GM19351 (cell line): ENCODE results near the gene GLT1D1.
"Not testable (repeated sequence)": the region's sequence is repeated elsewhere in the genome, so short reads cannot be mapped to it uniquely, and the experiment has no call there.

Experiments used
- ATAC-seq: cut with Tn5 transposase; IDR thresholded peaks from one replicate; pipeline ENCODE4 v1.9.1; 2021; ENCODE audit warnings: mild to moderate bottlenecking, moderate library complexity; ENCODE audit not compliant: unreplicated experiment

Gene GLT1D1

DNA sequence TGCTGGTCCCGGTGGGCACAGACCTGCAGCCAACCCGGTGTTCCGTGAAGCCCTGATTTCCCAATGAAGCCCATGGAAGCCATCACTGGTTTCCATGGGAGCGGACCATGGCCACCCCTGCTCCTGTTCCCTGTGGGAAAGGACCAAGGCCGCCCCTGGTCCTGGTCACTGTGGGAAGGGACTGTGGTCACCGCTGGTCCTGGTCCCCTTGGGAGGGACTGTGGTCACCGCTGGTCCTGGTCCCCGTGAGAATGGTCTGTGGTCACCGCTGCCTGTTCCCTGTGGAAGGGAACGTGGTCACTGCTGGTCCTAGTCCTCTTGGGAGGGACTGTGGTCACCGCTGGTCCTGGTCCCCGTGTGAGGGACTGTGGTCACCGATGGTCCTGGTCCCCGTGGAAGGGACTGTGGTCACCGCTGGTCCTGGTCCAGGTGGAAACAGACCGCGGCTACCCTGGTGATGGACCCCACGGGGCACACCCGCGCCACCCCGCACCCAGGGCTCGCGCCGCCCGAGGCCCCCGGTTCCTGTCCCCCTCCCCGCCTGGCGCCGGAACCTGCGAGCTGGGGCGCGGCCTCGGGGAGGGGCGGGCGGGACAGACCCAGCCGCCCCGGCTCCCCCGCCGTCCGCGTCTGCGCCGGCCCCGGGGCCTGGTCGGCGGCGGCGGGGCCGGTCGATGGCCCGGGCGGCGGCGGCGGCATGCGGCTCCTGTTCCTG is at the start of gene GLT1D1:
TSS of gene GLT1D1 (plus strand) at position 594 of the 715 bp plus-strand sequence. CDS start at position 698, 104 bp downstream.
- ATAC-seq, result peak; percentile 32

DNA sequence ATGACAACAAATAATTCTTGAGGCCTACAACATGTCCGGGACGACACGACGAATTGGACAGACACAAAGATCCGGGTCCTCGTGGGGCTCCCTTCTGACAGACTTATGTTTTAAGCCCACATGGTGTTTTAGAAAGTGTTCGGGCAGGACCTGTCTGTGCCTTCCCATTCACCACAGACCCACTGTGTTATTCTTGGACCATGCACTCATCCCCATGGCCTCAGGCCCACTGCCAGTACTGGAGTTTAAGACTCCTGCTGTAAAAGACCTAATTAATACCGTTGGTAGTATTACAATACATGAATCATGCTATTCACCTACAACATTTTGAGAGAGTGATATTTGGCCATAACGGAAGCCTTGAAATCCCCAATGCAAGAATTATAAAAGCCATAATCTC is 49.5 kb upstream of the GLT1D1 start:
- no peak for ATAC-seq

DNA sequence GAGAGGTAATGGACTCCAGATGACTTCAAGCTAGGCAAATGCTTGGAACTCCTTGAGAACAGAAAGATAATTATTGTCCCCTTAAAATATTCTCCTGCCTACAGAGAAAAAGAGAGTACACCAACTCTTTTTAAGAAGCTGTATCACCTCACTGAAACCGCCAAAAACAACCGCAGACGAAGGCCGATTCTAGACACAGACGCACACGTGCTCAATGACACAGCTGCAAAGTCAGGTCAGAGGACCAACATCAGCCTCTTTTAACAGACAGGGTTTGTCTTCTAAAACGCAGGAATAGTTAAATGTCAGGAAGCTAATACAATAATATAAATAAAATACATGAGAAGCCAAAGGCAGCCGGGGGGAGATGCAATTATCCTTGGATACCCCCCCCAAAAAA is 48.5 kb upstream of the GLT1D1 start:
- ATAC-seq, result no peak

DNA sequence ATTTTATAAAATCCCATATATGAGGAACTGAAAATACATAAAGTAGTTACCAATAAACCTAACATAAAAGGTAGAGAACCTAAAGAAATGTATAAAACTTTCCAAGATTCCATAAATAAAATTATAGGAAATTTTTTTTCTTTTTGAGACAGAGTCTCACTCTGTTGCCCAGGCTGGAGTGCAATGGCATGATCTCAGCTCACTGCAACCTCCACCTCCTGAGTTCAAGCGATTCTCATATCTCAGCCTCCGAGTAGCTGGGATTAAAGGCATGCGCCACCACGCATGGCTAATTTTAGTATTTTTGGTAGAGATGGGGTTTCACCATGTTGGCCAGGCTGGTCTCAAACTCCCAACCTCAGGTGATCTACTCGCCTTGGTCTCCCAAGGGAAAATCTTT is 47.9 kb upstream of the GLT1D1 start:
- not testable (repeated sequence) for ATAC-seq

DNA sequence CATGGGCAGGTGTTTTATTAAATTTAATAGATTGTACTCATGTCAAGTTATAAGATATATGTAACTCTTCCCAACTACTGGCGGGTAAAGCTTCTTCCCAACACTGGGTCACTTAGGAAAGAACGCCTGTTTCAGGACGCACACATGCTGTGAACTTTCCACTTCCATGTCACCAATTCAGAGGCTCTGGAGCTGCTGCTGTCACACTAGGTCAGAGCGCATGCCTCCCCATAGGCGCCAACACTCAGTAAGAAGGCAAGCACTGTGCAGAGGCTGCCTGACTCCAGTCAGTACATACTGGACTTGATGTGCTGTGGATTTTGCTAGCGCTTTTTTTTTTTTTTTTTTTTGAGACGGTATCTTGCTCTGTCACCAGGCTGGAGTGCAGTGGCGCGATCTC is 46.7 kb upstream of the GLT1D1 start:
- ATAC-seq, result no peak

DNA sequence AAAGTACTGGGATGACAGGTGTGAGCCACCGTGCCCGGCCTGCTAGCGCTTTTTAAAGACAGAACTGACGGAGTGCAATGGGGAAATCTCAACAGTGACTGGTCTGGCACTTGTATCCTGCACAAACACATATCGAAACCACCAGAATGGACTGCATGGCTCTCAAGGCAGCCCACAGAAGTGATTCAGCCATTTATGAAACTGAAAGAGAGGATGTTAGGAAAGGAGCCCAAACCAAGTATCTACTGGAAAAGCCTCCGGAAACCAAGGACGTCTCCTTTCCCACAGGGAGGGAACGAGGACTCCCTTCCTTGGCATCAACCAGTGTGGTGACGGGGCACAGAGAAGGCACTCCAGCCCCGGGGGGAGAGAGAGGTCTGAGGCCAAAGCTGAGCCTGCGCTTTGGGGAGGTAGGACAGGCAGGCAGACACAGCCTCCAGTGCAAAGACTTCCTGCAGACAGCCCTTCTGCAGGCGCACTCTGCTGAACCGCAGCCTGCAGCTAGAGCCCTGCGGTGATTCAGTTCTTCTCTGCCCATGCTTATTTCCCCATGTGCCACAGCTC is 46.0 kb upstream of the GLT1D1 start:
- ATAC-seq, result no peak

DNA sequence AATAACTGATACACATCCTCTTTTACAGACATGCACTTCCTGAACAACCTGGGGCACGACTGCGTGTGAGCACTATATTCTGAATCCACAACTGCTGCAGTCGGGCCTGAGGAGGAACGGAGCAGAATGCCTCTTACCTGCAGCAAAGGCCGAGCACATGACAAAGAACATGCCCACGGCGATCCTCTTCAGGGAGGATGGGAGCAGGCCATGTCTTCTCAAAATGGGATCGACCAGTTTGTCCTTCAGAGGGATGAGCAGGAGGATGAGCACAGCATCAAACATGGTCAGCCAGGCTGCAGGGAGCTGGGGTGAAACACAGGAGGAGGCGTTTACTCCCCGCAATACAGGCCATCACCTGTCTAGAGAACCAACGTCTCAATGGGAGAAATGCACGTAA is 44.6 kb upstream of the GLT1D1 start:
- no peak for ATAC-seq

DNA sequence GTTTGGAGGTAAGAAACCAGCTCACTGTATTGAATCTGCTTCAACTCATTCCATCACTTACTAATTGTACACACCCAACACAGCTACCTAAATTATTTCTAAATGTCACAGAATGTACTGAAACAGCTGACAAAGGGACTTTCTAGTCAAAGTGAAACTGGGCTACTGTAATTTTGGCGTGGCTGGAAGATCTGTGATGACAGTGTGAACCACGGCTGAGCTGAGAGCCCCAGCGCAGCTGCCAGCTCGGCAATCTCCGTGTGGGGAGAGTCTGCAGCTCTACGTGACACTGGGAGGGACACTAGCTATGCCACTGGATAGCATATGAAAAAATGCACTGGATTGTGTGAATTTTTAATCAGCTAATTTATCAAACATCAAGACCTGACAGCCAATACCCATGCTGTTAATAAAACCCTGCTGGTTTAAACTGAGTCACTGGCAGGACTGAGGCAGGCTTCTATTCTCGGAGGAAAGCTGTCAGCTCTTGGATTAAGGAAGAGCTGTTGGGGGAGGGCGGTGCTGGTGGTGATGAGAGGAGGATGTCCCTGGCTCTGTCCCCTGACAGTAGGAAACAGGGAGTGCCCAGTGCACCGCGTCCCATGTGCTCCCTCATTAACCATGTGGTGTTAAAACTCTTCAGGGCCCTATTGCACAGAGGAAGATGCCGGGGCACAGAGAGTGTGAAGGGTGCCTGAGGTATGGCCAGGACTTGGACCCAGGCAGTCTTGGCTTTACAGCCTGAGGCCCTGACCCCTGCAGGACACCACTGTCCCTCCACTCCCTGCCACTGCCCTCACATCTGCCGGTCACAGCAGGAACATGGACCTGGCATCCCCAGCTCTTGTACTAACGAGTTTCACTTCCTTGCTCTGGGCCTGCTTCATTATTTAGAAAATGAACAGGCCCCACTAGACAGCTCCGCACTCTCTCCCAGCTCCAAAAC is 42.8 kb upstream of the GLT1D1 start:
- peak; percentile 84 for ATAC-seq

DNA sequence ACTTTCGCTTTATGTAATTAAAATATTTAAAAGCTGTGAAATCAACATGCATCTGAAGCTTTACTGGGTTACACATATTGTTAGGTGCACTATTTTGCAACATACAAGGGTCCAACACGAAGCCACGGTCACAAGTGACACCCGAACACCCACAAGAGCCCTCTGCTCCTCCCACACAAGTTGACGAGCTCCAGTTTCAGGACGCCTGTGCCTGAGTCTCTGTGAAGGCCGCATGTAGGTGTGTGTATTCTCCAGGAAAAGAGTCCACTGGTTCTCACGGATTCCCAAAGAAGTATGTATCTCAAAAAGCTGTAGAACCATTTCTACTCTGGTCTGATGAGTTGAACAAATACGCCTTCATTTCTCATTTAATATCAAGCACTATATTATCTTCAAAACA is 41.5 kb upstream of the GLT1D1 start:
- ATAC-seq, result no peak

DNA sequence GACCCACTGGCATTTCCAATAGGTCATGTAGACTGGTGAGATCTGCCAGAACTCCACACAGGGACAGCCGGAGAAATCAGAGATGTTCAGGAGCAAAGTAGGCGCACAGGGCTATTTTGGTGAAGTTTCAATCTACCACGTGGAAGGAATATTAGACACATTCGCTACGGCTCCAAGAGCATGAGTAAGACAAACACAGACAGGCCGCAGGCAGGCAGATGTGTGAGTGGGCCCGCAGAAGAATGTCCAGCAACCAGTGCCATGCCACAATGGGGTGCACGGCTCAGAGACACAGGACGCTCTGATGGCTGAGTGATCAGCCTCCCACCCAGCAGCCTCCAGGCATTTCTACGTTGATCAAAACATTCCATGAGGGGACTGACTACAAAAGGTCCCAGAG is 39.9 kb upstream of the GLT1D1 start:
- ATAC-seq, result no peak

DNA sequence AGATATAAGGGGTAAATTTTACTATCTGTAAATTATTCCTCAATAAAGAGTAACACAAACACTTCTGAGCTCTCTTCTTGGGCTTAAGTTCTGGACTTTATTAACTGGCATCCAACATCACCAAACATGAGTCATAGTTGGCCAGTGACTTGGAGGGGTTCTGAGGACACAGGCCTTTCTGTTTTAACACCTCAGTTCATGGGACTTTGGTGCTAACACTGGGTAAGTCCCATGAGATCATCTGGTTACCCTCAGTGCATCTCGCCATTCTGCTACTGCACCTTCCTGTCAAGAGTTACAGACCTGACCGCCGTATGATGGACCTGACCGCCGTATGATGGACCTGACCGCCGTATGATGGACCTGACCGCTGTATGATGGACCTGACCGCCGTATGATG is 39.4 kb upstream of the GLT1D1 start:
- peak; percentile 32 for ATAC-seq

DNA sequence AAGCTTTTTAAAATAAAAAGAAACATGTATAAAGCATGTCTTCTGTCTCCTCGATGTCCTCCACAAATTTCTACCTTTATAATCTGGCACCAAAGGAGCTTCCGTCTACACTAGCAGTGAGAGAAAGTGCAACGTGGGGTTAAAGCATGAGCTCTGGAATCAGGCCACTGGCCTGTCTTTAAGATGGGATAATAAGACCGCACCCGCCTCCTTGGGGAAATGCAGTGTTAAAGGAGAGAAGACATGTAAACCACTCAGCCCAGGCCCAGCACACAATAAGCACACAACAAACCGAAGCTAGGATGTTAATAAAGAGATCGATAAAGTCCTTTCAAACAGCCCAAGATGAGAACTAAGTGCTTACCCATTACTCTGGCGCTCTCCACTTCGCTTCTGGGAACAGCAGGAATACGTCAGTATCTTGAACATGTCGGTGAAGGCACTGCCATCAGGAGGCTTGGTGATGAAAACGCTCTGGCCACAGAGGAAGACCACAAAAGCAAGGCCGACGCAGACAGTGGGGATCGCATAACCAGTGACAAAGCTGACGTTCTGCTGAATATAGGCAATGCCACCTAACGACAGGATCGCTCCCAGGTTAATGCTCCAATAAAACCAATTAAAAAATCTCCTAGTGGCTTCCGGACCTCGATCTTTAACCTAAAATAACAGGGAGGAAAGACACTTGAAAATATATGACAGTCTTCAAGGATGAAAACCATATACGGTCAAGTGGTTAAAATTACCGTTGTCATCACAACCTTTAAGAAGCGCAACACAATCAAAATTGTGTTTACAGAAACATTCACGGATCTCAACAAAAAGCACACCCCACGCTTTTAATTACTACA is 38.6 kb upstream of the GLT1D1 start:
- ATAC-seq, result no peak

DNA sequence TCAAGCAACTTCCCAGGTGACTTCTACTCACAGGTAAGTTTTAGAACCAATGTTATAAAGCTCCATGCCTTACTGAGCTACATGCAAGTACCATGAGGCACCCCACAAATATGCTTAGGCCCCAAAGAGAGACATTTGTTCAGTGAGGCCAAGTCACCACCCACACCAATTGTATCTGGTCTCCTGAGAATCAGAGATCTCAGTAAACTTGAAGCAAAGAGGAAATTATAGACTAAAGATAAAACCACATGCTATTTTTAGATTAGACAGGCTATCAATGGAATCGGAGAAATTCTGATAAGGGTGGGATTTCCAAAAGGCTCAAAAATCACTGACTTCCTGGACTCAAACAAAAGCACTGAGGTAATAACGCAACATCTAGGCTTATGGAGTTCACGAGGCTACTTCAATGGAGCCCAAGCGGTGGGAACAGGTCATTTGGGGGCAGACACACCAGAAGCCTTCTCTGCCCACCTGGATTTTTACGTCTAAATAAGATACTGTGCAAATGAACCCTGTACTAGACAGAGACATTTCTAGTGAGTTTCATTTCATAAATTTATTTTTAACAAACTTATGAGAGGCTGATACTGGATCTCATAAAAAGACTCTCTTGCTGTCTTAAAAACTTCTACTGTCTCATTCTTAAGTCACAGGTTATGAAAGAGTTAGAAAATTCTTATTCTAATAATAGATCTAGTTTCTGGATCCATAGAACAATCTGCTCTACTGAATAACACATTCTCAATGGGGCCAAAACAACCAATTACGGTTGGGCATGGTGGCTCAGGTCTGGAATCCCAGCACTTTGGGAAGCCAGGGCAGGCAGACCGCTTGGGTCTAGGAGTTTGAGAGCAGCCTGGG is 37.3 kb upstream of the GLT1D1 start:
- no peak for ATAC-seq

DNA sequence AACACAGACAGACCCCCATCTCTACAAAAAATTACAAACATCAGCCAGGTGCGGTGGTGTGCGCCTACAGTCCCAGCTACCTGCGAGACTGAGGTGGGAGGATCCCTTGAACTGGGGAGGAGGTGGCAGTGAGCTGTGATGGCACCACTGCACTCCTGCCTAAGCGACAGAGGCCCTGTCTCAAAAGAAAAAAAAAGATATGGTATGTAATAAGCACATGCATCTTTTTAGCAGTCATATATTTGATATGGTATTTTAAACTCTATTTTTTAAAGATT is 36.7 kb upstream of the GLT1D1 start:
- no peak for ATAC-seq

DNA sequence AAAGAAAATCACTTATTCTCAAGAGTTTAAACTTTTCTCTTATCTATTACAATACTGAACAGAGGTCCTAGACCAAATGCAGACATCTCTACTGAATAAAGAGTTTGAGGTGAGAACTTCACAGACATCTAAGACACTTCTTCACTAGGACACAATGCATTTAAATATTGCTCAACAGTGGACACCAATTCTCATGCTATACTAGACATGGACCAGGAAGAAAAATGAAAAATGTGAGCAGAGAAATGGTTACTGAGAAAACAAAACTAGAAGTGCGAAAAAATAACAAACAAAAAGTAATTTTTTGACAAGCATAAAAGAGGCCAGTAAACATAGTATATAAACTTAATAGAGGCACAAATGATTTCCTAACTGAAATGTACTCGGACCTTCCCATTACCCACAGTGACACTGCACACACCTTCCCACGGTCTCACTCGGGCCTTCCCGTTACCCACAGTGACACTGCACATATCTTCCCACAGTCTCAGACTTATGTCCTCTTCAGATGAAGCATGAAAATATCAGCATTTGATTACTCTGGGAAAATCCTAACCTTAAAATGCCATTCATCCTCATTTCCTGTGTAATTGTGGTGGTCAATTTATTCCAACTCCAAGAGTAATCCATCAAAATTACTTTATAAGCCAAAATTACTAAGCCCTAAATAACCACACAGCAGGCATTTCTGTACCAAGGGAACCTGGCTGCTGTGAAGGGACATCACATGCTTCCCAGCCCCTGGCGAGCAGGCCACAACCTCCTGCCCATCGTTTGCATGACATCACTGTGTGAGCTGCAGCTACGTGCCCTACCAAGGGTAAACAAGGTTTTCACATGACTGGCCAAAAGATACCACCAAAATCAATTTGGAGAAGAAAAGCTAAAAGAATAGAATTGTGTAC is 35.9 kb upstream of the GLT1D1 start:
- peak; percentile 37 for ATAC-seq

DNA sequence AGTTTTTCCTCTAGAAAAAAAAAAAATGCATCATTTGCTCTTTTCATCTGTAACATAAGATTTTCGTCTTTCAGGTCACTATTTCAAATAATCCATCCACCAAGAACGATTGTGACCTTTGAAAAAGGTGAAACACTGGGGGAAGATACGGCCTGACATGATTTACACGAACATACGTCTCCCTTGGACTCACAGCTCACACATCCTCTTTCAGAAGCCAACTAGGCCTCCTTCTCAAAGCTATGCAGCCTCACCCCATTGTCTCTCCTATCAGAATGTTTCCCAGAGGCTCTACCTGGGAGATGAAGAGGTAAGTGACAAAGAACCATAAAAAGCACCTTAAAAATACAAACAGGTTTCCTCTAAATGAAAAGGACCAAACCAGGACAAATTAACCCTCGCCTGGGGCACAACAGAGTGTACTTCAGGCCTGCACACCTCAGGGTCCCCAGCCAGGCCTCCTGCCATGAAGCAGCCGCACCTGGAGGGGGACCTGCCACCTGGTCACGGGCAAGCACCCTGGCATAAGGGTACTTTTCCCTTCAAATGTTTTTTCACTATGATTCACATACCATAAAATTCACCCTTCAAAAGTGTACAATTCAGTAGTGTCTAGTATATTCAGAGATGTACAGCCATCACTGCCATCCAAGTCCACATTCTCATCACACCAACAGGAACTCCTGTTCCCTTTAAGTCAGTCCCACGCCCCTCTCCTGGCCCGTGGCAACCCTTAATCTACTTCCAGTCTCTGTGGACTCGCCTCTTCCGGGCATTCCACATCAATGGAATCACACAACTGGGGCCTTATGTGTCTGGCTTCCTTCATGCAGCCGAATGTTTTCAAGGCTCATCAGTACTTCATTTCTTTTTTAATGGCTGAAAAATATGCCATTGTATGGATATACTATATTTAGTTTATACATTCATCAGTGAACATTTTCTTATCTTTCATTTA is 34.9 kb upstream of the GLT1D1 start:
- peak; percentile 35 for ATAC-seq

DNA sequence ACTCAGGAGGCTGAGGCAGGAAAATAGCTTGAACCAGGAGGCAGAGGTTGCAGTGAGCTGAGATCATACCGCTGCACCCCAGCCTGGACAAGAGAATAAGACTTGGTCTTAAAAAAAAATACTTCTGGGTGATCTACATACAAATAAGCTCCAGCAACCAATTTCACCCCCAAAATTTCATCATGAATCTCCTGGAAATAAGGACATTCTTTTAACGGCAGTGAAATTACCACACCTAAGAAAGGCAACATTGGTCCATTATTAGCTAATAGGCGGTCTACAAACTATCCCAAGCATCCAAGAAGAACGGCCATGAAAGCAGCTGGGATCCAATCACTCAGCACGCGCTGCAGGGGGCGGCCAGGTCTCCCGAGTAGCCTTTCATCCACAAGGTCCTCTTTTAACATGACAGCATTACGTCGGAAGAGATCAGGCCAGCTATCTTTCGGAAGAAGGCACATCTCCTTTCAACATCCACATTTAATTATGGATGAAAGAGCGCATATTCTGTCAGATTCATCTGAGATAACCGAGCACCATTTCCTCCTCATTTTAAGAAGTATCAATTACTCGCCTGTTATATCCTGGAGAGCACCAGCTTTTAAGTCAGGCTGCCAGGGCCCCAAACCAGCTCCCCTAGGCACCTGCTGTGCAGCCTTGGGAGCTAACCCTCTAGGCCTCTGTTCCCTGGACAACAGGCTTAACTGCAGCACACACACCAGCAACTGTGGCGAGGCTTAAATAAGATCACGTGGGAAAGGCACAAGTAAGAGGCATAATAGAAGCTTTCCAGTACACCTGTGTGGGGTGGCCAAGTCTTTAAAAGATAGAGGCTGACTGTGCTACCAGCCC is 33.8 kb upstream of the GLT1D1 start:
- no peak for ATAC-seq
